AG04449 (cell line): ENCODE data around the gene C2orf72.

Experiments used
- CTCF ChIA-PET: fragments of 350-600 bp; formaldehyde crosslinking; extraction: SDS; loops from one replicate; lab custom pipeline; 2021; ENCODE audit warnings: antibody characterized with exemption; lab: Yijun Ruan, JAX
- POLR2A ChIA-PET: fragments of 400-600, 350-600 bp; formaldehyde crosslinking; extraction: SDS; loops from one replicate; lab custom pipeline; 2020; ENCODE audit warnings: antibody characterized with exemption, inconsistent platforms; lab: Yijun Ruan, JAX
- DNase-seq: peaks from one replicate; pipeline ENCODE4 v3.0.0-alpha.2; 2010; ENCODE audit warnings: low read depth, low spot score
- H3K4me3 ChIP-seq: 2 replicates; pipeline ENCODE4 v1.5.1; 2011; ENCODE audit warnings: low read depth, mild to moderate bottlenecking, control low read depth, low read length
- TF ChIP-seq, protein P1 (sequence below): IDR thresholded peaks from one replicate; pipeline ENCODE4 v1.5.1; 2011; ENCODE audit warnings: mild to moderate bottlenecking, moderate library complexity, low read length, control low read depth, inconsistent platforms; ENCODE audit not compliant: insufficient read depth; ENCODE audit errors: missing control alignments

The C2orf72 gene

DNA sequence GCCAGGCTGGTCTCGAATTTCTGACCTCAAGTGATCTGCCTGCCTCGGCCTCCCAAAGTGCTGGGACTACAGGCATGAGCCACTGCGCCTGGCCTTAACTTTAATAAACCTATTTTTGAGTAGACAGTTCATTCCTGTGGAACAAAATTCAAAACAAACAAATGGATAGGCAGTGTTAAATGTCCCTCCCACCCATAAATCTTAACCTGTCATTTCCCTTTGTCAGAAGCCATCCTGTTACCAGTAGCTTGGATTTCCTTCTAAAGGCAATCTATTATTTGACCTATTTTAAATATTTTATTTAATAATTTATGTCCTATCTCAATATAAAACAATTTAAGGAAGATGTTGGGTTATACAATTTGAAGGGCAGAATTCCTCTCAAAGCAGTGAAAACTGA lies 6.6 kb upstream of the C2orf72 start:
- ChIA-PET POLR2A (interaction anchor here (0.7 kb wide), 1 partner anchor 15 kb away, joined by 3 read pairs; no protein-coding TSS in a partner anchor), CTCF (interaction anchor here (0.9 to 2.9 kb wide), 3 partner anchors 22 to 44 kb away, joined by 3 to 16 read pairs (median 3); no protein-coding TSS in a partner anchor)
- H3K4me3 ChIP-seq, result no peak overlapping the region
- no peak for DNase-seq
- TF ChIP-seq, protein P1, sequence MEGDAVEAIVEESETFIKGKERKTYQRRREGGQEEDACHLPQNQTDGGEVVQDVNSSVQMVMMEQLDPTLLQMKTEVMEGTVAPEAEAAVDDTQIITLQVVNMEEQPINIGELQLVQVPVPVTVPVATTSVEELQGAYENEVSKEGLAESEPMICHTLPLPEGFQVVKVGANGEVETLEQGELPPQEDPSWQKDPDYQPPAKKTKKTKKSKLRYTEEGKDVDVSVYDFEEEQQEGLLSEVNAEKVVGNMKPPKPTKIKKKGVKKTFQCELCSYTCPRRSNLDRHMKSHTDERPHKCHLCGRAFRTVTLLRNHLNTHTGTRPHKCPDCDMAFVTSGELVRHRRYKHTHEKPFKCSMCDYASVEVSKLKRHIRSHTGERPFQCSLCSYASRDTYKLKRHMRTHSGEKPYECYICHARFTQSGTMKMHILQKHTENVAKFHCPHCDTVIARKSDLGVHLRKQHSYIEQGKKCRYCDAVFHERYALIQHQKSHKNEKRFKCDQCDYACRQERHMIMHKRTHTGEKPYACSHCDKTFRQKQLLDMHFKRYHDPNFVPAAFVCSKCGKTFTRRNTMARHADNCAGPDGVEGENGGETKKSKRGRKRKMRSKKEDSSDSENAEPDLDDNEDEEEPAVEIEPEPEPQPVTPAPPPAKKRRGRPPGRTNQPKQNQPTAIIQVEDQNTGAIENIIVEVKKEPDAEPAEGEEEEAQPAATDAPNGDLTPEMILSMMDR, result no peak

- ChIA-PET POLR2A (no interaction called here), CTCF (interaction anchor here (0.9 to 2.9 kb wide), 2 partner anchors 20 to 177 kb away, joined by 3 to 16 read pairs; no protein-coding TSS in a partner anchor)
- TF ChIP-seq, protein P1, result no peak
- DNase-seq, result no peak
- H3K4me3 ChIP-seq, result no peak overlapping the region
These were observed 4.7 kb upstream of the C2orf72 start for GRCh38 chr2:231032575-231033140.

GRCh38 chr2:231033147-231034132 lies 3.9 kb upstream of the C2orf72 start:
- TF ChIP-seq, protein P1, result no peak
- no peak overlapping the region for H3K4me3 ChIP-seq
- ChIA-PET POLR2A (no interaction called here), CTCF (interaction anchor here (0.9 kb wide), 1 partner anchor 178 kb away, joined by 3 read pairs; no protein-coding TSS in a partner anchor)
- DNase-seq, result no peak

DNA sequence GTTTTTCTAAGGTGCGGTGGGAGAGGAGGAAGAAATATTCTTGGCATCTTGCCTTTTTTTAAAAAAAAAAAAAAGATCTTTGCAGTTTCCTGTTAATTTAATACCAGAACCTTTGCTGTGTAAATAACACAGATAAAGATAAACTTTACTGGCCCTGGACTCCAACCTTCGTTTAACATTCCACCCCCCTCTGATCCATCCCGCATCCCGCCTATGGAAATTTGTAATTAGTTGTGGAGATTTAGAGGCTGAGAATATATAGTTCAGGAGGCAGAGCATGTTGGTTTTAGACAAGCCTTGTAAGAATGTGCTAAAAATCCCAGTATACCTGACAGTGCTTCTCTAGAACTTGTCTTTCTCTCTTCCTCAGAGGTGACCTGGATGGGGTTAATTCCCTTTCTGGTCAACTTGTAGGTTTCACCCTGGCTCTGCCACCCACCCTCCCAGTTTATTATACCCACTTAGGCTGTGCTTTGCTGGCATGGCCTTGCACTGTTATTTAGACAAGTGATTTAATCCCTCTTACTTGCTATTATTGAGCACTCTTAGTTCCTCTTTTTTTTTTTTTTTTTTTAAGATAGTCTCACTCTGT lies 2.9 kb upstream of the C2orf72 start:
- CTCF ChIA-PET, result interaction anchor here (2.2 kb wide), 1 partner anchor 19 kb away, joined by 10 read pairs; no protein-coding TSS in a partner anchor
- no peak overlapping the region for H3K4me3 ChIP-seq
- DNase-seq, result no peak
- POLR2A ChIA-PET, result no interaction called here
- TF ChIP-seq, protein P1, result no peak

DNA sequence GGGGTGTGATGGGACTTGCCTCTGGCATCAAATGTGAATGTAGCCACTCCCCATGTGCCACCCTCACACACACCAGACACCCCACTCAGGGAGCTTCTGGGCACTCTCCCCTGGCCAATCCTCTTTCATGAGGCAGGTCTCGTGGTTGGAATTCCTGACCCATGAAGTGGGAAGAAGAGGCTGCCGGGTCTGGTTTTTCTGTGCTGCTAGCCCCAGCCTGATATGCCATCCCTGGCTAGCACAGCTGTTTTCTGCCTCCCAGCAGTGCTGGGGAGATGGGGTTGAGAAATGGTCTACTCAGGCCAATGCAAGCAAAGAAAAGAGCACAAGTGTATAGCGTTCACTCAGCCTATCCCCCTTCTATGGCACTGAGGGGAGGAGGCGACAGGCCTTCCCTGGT lies 1.2 kb upstream of the C2orf72 start:
- ChIA-PET CTCF (interaction anchor here (1.4 to 2.2 kb wide), 2 partner anchors 14 to 17 kb away, joined by 3 to 10 read pairs; no protein-coding TSS in a partner anchor), POLR2A (no interaction called here)
- no peak overlapping the region for H3K4me3 ChIP-seq
- no peak for DNase-seq
- TF ChIP-seq, protein P1, result no peak
